Fibroblast of lung (primary cell): ENCODE data around the gene CTNND1. TPM values are rescaled to one million over a fixed set of nuclear protein-coding genes. Genes with fewer than 3 reads are reported as not detected.

Source experiments
- DNase-seq, 2 donors: peaks; one replicate each; pipeline versions ENCODE4 v3.0.0 to v3.0.0-alpha.2; 2010; ENCODE audit warnings: low read depth in 2 of 2
- H2AFZ ChIP-seq: 2 replicates; pipeline ENCODE4 v1.5.1; 2012; ENCODE audit warnings: low read length, control low read depth, inconsistent platforms
- H3K27ac ChIP-seq: 2 replicates; pipeline ENCODE4 v1.5.1; 2011; ENCODE audit warnings: low read length, control low read depth; ENCODE audit not compliant: insufficient read depth
- H3K27me3 ChIP-seq: 2 replicates; pipeline ENCODE4 v1.5.1; 2011; ENCODE audit warnings: mild to moderate bottlenecking, low read length; ENCODE audit not compliant: control insufficient read depth, insufficient read depth
- H3K36me3 ChIP-seq: 2 replicates; pipeline ENCODE4 v1.5.1; 2011; ENCODE audit warnings: low read length; ENCODE audit not compliant: control insufficient read depth, insufficient read depth
- H3K4me1 ChIP-seq: 2 replicates; pipeline ENCODE4 v1.5.1; 2011; ENCODE audit warnings: low read length; ENCODE audit not compliant: control insufficient read depth, insufficient read depth; ENCODE audit errors: extremely low read depth
- H3K4me2 ChIP-seq: 2 replicates; pipeline ENCODE4 v1.5.1; 2011; ENCODE audit warnings: low read length, control low read depth; ENCODE audit not compliant: insufficient read depth; ENCODE audit errors: extremely low read depth
- H3K4me3 ChIP-seq, 4 experiments: fragments of 200-600 bp in 1 of 4; sonication (generic) in 1 of 4; replicated peaks in 1 of 4; 2 replicates each; pipeline ENCODE4 v1.5.1; 2011 to 2016; ENCODE audit warnings: low read length in 4 of 4, low read depth in 3 of 4, mild to moderate bottlenecking in 3 of 4, control low read depth in 2 of 4, inconsistent platforms in 1 of 4, mixed read lengths in 1 of 4; ENCODE audit not compliant: insufficient read depth in 1 of 4; ENCODE audit errors: control extremely low read depth in 1 of 4
- H3K79me2 ChIP-seq: 2 replicates; pipeline ENCODE4 v1.5.1; 2012; ENCODE audit warnings: mild to moderate bottlenecking, low read length, inconsistent platforms; ENCODE audit not compliant: control insufficient read depth, insufficient read depth
- H3K9ac ChIP-seq: 2 replicates; pipeline ENCODE4 v1.5.1; 2011; ENCODE audit warnings: mild to moderate bottlenecking, low read length, control low read depth; ENCODE audit not compliant: insufficient read depth
- H3K9me3 ChIP-seq: 2 replicates; pipeline ENCODE4 v1.5.1; 2012; ENCODE audit warnings: low read depth, low read length; ENCODE audit not compliant: control insufficient read depth, insufficient read depth
- H4K20me1 ChIP-seq: 2 replicates; pipeline ENCODE4 v1.5.1; 2011; ENCODE audit warnings: low read length; ENCODE audit not compliant: control insufficient read depth, insufficient read depth; ENCODE audit errors: extremely low read depth
- CTCF ChIP-seq, 2 donors: IDR thresholded peaks in 1 of 2; conservative IDR thresholded peaks in 1 of 2; 1 replicate in 1 of 2; 2 replicates in 1 of 2; pipeline ENCODE4 v1.5.1; 2011 to 2012; ENCODE audit warnings: low read length in 2 of 2, control low read depth in 1 of 2, inconsistent platforms in 1 of 2, low read depth in 1 of 2, mild to moderate bottlenecking in 1 of 2
- EZH2 ChIP-seq: IDR thresholded peaks from 2 replicates; pipeline ENCODE4 v1.5.1; 2012; ENCODE audit warnings: low read length, control low read depth, mild to moderate bottlenecking; ENCODE audit errors: missing control alignments
- polyA plus RNA-seq, 2 donors: library from polyadenylated mRNA; depleted of rRNA in 1 of 2; stranded (reverse) in 1 of 2; unstranded in 1 of 2; fragments of >200 nt; gene quantifications; 2 replicates each; pipeline ENCODE4 v1.2.1, GENCODE V29; 2011 to 2012; ENCODE audit warnings: missing spikeins in 1 of 2
- total RNA-seq: library from RNA; depleted of rRNA; stranded (reverse); fragments of >200 nt; gene quantifications from 2 replicates; pipeline ENCODE4 v1.2.1, GENCODE V29; 2014

The CTNND1 gene
- total and polyA plus RNA-seq, 2 donors (not counting 1 experiment from before 2014, with no cell fraction given), result 103 to 190 TPM

GRCh38 chr11:57764021-57764420, 2.4 kb downstream of the CTNND1 start:
- TF ChIP-seq EZH2 (no peak), CTCF (conservative IDR thresholded peaks at IDR 0.05 in 1 of 2, IDR thresholded peaks at IDR 0.05 in 1 of 2; ENCODE audit: low read depth in 1 of 2, low read length in 2 of 2) (no peak)
- H3K79me2 ChIP-seq, result peaks cover 70% of the 10 kb centered on the region
- no peaks in the 10 kb centered on the region for H3K27me3 ChIP-seq
- H3K36me3 ChIP-seq, result no peaks in the 10 kb centered on the region
- H3K4me1 ChIP-seq, result peaks cover 4% of the 10 kb centered on the region
- DNase-seq, result no peak
- peak overlapping the region; percentile 59 for H3K4me2 ChIP-seq
- H2AFZ ChIP-seq, result no peak overlapping the region
- H3K9ac ChIP-seq, result peak overlapping the region; percentile 26
- H3K4me3 ChIP-seq, result peak overlapping the region; percentile 75 to 99 (median 84)
- peak overlapping the region; percentile 16 for H3K27ac ChIP-seq
- peaks cover 5% of the 10 kb centered on the region for H4K20me1 ChIP-seq
- no peaks in the 10 kb centered on the region for H3K9me3 ChIP-seq

DNA sequence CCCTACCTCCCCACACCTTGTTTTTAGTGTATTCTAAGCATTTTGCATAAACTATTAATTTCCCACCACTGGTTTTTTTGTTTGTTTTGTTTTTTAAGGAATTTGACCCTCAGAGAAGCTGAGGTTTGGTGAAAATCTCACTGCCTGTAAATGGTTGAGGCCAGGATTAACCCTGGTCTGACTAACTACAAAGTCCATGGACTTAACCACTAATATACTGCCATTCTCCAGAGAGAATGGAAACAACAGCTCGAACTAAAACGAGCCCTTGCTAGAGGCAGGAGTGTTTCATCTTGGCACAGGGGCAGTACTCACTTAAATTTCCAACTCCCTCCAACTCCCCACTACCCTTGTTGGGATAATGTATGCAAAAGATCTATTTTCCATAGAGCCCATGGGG, 3.0 kb downstream of the CTNND1 start:
- H3K9ac ChIP-seq, result no peak overlapping the region
- no peak overlapping the region for H2AFZ ChIP-seq
- no peaks in the 10 kb centered on the region for H3K36me3 ChIP-seq
- peak in 1 of 2 donors; percentile 44 for DNase-seq
- H4K20me1 ChIP-seq, result peaks cover 5% of the 10 kb centered on the region
- TF ChIP-seq CTCF (conservative IDR thresholded peaks at IDR 0.05 in 1 of 2, IDR thresholded peaks at IDR 0.05 in 1 of 2; ENCODE audit: low read depth in 1 of 2, low read length in 2 of 2) (no peak), EZH2 (no peak)
- H3K4me1 ChIP-seq, result peaks cover 4% of the 10 kb centered on the region
- H3K9me3 ChIP-seq, result no peaks in the 10 kb centered on the region
- no peak overlapping the region for H3K27ac ChIP-seq
- H3K79me2 ChIP-seq, result peaks cover 75% of the 10 kb centered on the region
- peak overlapping the region; percentile 40 to 99 (median 79) for H3K4me3 ChIP-seq
- peak overlapping the region; percentile 59 for H3K4me2 ChIP-seq
- no peaks in the 10 kb centered on the region for H3K27me3 ChIP-seq

GRCh38 chr11:57764972-57765371, 3.4 kb downstream of the CTNND1 start:
- no peak for DNase-seq
- H3K79me2 ChIP-seq, result peaks cover 79% of the 10 kb centered on the region
- no peak overlapping the region for H3K27ac ChIP-seq
- peaks cover 5% of the 10 kb centered on the region for H4K20me1 ChIP-seq
- H3K36me3 ChIP-seq, result no peaks in the 10 kb centered on the region
- peak overlapping the region; percentile 40 to 99 (median 79) for H3K4me3 ChIP-seq
- peaks cover 4% of the 10 kb centered on the region for H3K4me1 ChIP-seq
- H3K9ac ChIP-seq, result no peak overlapping the region
- H2AFZ ChIP-seq, result no peak overlapping the region
- no peaks in the 10 kb centered on the region for H3K9me3 ChIP-seq
- H3K27me3 ChIP-seq, result no peaks in the 10 kb centered on the region
- TF ChIP-seq EZH2 (no peak), CTCF (conservative IDR thresholded peaks at IDR 0.05 in 1 of 2, IDR thresholded peaks at IDR 0.05 in 1 of 2; ENCODE audit: low read depth in 1 of 2, low read length in 2 of 2) (no peak)
- peak overlapping the region; percentile 59 for H3K4me2 ChIP-seq
